Omental fat pad (tissue), 4 donors: ENCODE results near the gene RIMBP2. TPM values are rescaled to one million over a fixed set of nuclear protein-coding genes. Genes with fewer than 3 reads are reported as not detected.
"Not testable (repeated sequence)": the region's sequence is repeated elsewhere in the genome, so short reads cannot be mapped to it uniquely, and the experiment has no call there.

Experiments used
- ATAC-seq: fragments of 150-250 bp; one replicate; pipeline ENCODE4 v1.9.1; 2016; ENCODE audit warnings: mild to moderate bottlenecking, moderate library complexity; ENCODE audit not compliant: low FRiP score
- DNase-seq: peaks from one replicate; pipeline ENCODE4 v3.0.0-alpha.2; 2019; ENCODE audit warnings: low spot score
- CTCF ChIP-seq, 3 donors: fragments of 450-650 bp; IDR thresholded peaks; one replicate each; pipeline ENCODE4 v1.5.1; 2016 to 2017; ENCODE audit warnings: antibody characterized with exemption in 3 of 3, mild to moderate bottlenecking in 3 of 3, moderate library complexity in 2 of 3
- total RNA-seq, 4 donors: library from RNA; depleted of rRNA; stranded (reverse); fragments of >200 nt; gene quantifications; one replicate each; pipeline ENCODE4 v1.1.0, GENCODE V29; 2016

RIMBP2 gene
- total RNA-seq, 4 donors from 2014 or later = 0.36 to 3.2 (median 1.6) TPM; not detected in 1

GRCh38 chr12:130587966-130588365 is 128.1 kb downstream of the RIMBP2 start:
- DNase-seq (no peak), ATAC-seq (no peak)
- no peak for TF ChIP-seq CTCF (IDR thresholded peaks at IDR 0.05)

- ATAC-seq = not testable (repeated sequence)
Measured at GRCh38 chr12:130584475-130584874, 131.6 kb downstream of the RIMBP2 start.

GRCh38 chr12:130583800-130584199 is 132.3 kb downstream of the RIMBP2 start:
- no peak for TF ChIP-seq CTCF (IDR thresholded peaks at IDR 0.05)
- no peak for DNase-seq
- no peak for ATAC-seq

More at GRCh38 chr12:130584475-130584874, 131.6 kb downstream of the RIMBP2 start:
- not testable (repeated sequence) for DNase-seq

GRCh38 chr12:130583317-130583716 is 132.8 kb downstream of the RIMBP2 start:
- no peak for ATAC-seq
- TF ChIP-seq CTCF (IDR thresholded peaks at IDR 0.05) = no peak
- DNase-seq = no peak

GRCh38 chr12:130582286-130582685 is 133.8 kb downstream of the RIMBP2 start:
- ATAC-seq (no peak), DNase-seq (no peak)

GRCh38 chr12:130581782-130582181 is 134.3 kb downstream of the RIMBP2 start:
- DNase-seq = no peak
- TF ChIP-seq CTCF (IDR thresholded peaks at IDR 0.05) = no peak
- no peak for ATAC-seq

More at GRCh38 chr12:130582286-130582685, 133.8 kb downstream of the RIMBP2 start:
- no peak for TF ChIP-seq CTCF (IDR thresholded peaks at IDR 0.05)

- ATAC-seq = no peak
- DNase-seq = no peak
- no peak for TF ChIP-seq CTCF (IDR thresholded peaks at IDR 0.05)
Measured at GRCh38 chr12:130579231-130579630, 136.9 kb downstream of the RIMBP2 start.

- no peak for TF ChIP-seq CTCF (IDR thresholded peaks at IDR 0.05)
- DNase-seq (no peak), ATAC-seq (no peak)
Measured at GRCh38 chr12:130577351-130577750, 138.7 kb downstream of the RIMBP2 start.
